Pulmonary artery endothelial cell (primary cell): ENCODE measurements around the gene SNX4. TPM values are rescaled to one million over a fixed set of nuclear protein-coding genes. Genes with fewer than 3 reads are reported as not detected.

Experiments
- DNase-seq: peaks from one replicate; pipeline ENCODE4 v3.0.0-alpha.2; 2011; ENCODE audit warnings: low read depth, low spot score
- total RNA-seq: library from RNA; depleted of rRNA; stranded (reverse); fragments of >200 nt; gene quantifications from 2 replicates; pipeline ENCODE4 v1.2.3, GENCODE V29; 2014

Gene SNX4
- total RNA-seq, 1 donor from 2014 or later: 35.2 TPM

DNA sequence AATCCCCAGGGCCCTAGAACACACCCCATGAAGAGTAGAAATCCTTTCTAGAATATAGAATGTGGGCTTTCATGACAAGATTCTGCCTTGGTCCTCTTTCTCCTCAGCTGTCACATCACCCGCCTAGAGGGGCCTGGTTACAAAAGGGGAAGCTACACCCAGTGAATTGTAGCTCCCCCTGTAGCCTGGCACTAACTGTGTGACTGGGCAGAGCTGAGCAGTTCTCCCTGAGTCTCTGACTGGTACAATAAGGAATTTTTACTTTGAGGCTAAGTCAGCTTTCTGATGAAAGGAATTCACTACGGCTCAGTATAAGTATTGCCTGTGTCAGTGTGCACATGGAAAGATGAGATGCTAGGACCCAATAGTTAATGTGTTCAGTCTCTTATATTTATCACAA is 116.2 kb downstream of the SNX4 start:
- DNase-seq: no peak

DNA sequence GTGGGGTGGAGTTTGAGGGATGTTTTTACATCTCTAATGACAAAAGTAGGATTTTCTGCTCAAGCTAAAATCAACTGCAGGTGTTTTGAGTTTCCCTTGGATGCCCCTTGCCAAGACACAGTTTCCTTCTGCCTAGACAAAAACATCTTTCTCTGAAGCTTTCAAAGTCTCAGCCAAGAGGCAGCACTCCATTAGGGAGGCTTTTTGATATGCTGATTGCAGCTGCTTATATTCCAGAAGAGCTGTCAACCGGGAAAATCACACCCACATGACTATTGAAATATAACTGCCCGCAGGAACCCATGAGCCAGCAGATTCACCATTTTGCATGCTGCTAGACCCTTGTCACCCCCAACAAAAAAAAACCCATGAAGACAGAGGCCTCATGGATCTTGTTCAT is 117.4 kb downstream of the SNX4 start:
- no peak for DNase-seq

DNA sequence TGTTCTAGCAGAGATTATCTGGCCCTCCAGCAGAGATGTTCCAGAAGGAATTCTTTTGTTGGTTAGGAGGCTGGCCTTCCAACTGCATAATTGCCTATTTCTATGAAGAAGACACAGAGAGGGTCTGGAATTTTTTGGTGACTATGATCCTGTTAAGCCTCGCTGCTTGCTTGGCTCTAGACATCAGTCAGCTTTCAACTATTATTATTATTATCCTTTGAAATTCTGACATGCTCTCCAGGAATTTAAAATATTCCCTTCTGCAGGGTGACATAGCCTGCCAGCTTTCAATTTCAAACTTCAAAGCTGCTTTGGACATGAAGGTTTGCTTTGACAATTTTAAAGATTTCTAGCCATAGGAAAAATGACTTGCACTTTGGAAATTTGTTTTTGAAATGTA is 118.6 kb downstream of the SNX4 start:
- DNase-seq: no peak

DNA sequence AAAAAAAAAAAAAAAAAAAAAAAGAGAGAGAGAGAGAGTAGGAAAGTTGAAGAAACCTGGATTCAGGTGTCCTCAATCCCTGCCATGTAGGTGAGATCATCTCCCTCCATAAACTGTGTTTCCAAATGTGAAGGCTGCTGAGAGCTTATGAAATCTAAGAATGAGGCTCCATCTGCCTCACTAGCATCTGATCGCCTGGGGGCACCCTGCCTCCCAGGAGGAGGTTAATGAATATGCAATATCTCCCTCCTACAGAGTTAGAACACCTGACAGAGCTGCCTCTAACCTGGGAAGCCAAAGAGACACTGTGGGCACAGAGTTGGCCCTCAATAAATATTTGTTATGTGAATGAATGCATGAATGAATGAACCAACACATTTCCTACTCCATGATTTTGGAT is 121.0 kb downstream of the SNX4 start:
- no peak for DNase-seq

Other genes starting within 250 kb of the SNX4 start
- 24.1 and 36.6 TPM in 2 replicates for gene ZNF148, start 144.9 kb downstream of the SNX4 start, total RNA-seq
- gene OSBPL11, start 75.3 kb upstream of the SNX4 start, total RNA-seq: 14.6 and 14.7 TPM in 2 replicates